Measurements from ENCODE around the gene GNA12.
"Not testable (repeated sequence)": the region's sequence is repeated elsewhere in the genome, so short reads cannot be mapped to it uniquely, and the experiment has no call there.

DNA sequence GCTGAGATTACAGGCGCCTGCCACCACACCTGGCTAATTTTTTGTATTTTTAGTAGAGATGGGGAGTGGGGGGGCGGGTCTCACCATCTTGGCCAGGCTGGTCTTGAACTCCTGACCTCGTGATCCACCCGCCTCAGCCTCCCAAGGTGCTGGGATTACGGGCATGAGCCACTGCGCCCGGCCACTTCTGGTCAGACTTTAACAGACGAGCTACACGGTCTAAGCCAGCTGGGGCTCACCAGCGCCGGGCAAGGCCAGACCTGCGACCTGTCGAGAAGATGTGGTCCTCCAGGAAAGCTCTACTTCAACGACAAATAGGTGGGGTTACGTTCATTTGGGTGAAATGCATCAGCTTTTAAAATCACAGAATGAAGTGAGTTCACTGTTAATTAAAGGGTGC is 120.1 kb downstream of the GNA12 start:
- TF ChIP-seq EZH2, EZH2phosphoT487 (IDR thresholded peaks at IDR 0.05): not testable (repeated sequence)
- TF ChIP-seq, protein P1, sequence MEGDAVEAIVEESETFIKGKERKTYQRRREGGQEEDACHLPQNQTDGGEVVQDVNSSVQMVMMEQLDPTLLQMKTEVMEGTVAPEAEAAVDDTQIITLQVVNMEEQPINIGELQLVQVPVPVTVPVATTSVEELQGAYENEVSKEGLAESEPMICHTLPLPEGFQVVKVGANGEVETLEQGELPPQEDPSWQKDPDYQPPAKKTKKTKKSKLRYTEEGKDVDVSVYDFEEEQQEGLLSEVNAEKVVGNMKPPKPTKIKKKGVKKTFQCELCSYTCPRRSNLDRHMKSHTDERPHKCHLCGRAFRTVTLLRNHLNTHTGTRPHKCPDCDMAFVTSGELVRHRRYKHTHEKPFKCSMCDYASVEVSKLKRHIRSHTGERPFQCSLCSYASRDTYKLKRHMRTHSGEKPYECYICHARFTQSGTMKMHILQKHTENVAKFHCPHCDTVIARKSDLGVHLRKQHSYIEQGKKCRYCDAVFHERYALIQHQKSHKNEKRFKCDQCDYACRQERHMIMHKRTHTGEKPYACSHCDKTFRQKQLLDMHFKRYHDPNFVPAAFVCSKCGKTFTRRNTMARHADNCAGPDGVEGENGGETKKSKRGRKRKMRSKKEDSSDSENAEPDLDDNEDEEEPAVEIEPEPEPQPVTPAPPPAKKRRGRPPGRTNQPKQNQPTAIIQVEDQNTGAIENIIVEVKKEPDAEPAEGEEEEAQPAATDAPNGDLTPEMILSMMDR (IDR thresholded peaks at IDR 0.05) = not testable (repeated sequence)

Measured in neural progenitor cell (in vitro differentiated cells).